CD4-positive, alpha-beta T cell treated with Interleukin-1 beta for 1 hour (primary cell): Measurements from ENCODE around the gene CDC42EP2.
A peak's percentile ranks its signal among the peaks of the same experiment; 100 is the strongest.

Experiments
- DNase-seq, 2 donors: peaks; one replicate each; pipeline ENCODE4 v3.0.0-alpha.2; 2020 to 2022

CDC42EP2 gene

GRCh38 chr11:65314501-65315203 lies at the start of gene CDC42EP2:
CDC42EP2 (plus strand) TSS chr11:65314866; CDS start chr11:65320899, 6,033 bp downstream.
- peak; percentile 73 to 75 for DNase-seq

GRCh38 chr11:65266210-65266609 lies 48.5 kb upstream of the CDC42EP2 start:
- no peak for DNase-seq

- peak; percentile 51 to 53 for DNase-seq
These were observed 39.7 kb upstream of the CDC42EP2 start for GRCh38 chr11:65274735-65275682.

DNA sequence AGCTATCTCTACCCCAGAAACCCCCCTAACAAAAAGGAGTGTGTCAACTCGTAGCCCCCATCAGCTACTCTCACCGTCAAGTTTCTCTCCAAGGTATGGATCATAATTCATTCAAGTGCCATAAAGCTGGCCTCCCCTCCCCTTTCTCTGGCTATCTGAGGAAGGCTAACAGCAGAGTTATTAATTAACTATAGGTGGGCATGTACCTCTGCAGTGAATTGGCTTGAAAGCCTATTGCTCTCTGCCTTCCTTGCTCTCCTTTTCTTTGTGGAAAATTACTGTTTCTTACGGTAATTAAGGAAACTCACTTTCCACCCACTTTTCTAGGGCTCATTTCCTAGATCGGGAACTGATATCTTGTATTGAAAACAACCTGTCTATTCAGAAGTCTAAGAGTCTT lies 38.8 kb upstream of the CDC42EP2 start:
- no peak for DNase-seq

GRCh38 chr11:65277631-65278277 lies 36.9 kb upstream of the CDC42EP2 start:
- no peak for DNase-seq

DNA sequence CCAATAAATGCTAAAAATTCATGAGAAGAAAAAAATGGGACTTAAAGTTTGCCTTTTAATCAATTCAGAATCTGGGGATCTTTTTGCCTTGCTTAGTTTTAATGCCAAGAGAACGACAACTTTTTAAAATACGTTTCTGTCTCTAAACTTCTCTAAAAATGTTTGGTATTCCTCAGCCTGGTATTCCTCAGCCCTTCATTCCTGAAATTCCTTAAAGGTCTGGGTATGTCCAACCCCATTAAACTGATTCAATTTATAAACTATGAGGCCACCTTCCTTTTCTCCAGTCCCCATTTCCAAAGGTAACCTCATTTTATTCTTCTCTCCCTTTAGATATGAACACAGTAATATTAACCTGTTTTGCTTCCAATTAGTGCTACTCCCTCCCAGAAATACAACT lies 36.3 kb upstream of the CDC42EP2 start:
- DNase-seq, result no peak

GRCh38 chr11:65279279-65279678 lies 35.4 kb upstream of the CDC42EP2 start:
- DNase-seq, result no peak

GRCh38 chr11:65279741-65280440 lies 34.8 kb upstream of the CDC42EP2 start:
- peak; percentile 32 to 42 for DNase-seq

- no peak for DNase-seq
These were observed 34.0 kb upstream of the CDC42EP2 start for GRCh38 chr11:65280646-65281045.

DNA sequence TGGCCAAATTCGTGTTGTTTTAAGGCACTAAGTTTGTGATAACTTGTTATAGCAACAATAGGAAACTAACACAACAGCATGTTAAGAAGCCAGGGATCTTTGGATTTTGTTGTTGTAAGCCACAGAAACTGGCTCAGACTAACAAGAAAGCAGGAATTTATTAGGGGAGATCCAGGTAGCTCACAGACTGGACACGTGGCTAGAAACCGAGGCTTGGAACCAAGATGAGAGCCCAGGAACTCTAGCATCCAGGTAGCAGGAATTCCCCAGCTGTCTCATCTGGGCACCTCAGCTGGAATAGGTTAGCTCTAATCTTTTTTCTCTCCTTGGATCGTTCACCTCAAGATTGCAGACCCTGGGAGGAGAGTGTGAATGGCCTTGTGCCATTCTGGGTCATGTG lies 28.0 kb upstream of the CDC42EP2 start:
- DNase-seq, result no peak

GRCh38 chr11:65287601-65288000 lies 27.1 kb upstream of the CDC42EP2 start:
- DNase-seq, result no peak

DNA sequence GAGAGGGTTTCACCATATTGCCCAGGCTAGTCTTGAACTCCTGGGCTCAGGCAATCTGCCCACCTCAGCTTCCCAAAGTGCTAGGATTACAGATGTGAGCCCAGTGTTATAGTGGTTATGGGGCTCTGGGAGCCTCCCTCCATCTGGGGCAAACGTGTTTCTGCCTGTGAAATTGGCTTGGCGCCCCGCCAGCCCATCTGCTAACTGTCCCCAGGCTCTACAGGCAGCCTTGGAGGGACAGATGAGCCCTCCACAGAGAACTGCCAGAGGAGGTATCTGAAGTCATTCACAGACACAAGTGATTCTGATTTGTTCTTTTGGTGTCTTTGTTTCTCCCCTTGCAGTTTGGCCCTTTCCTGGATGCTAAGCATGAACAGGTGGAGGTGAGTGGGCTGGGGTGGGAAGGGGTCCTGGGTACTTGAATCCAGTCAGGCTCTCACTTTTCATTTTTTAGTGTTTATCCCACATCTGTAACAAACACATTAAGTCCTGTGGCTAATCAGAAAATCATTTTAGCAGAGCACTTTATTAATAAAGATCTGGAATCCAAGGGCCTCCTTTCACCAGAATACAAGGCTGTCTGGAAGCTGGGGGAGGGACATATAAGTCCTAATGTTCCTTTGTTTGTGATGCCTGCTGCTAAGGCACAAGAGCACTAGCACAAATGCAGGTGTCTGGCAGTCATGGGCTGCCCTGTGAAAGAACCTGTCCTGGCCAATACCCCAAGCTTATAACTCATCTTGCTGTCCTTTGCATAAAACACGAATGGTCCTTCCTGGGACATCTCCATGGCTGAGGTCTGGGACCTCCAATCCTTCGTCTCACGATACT lies 25.7 kb upstream of the CDC42EP2 start:
- DNase-seq, result no peak

DNA sequence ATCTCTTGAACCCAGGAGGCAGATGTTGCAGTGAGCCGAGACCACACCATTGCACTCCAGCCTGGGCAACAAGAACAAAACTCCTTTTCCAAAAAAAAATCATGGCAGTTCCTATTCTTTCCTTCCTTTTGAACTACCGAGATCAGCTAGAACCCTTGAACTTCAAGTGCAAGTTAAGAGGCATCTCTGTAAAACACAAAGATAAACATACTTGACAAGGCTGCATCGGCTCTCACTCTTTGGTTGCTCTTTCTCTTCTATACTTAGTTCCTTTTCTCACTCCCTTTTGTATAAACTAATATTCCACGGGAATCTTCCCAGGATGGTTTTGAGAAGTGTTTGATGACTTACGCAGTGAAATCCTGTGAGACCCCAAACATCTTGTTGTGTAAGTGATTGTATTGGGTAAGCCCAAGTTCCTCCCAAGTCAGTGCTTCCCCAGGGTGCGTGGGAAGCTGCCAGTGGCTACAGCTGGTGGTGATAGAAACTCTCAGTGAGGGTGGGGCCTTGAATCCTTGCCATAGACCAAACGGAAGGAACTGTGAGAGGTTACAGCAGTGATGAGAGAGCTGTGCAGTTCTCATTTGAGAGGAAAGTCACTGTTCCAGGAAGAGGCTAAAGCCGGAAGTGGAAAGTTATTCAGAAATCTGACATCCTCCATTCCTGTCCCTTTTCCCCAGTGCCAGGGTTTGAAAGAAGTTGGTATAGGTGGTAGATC lies 24.1 kb upstream of the CDC42EP2 start:
- peak; percentile 17 to 75 for DNase-seq

DNA sequence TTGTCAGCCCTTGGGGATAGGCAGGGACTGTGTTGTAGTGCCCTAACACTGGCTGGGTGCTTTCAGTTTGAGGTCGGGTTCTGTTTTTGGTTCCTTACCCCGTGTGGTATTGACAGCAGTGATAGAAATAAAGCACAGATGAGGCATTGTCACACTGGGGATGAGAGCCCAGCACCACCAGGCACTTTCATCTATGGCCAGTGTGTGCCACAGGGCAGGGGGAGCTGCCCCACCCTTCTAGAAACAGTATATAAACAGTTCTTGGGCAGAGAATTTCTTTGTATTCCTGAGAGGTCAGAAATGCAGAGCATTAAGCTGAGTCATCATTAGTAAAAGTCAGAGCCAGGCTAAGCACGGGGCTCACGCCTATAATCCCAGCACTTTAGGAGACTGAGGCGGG lies 23.1 kb upstream of the CDC42EP2 start:
- DNase-seq, result no peak

GRCh38 chr11:65292890-65293289 lies 21.8 kb upstream of the CDC42EP2 start:
- DNase-seq, result no peak

DNA sequence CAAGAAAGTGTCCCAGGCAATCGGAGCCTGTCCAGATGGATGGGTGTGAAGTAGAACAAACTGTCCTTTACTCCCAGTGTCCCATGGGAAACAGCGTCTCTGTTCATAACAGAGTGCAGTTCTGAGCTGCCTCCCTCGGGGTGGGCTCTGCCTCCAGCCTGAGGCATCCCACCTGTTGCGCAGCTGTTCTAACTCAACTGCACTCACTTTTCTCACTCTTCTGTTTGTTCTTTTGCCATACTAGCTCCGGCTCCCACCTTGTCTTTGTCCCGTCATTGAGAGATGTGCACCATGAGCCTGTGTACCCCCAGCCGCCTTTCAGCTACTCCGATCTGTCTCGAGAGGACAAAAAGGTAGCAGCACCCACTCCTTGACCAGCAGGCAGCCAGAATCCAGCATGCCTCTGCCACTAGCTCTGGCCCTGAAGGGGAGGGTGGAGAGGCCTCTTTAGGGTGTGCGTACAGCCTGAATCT lies 20.7 kb upstream of the CDC42EP2 start:
- no peak for DNase-seq

DNA sequence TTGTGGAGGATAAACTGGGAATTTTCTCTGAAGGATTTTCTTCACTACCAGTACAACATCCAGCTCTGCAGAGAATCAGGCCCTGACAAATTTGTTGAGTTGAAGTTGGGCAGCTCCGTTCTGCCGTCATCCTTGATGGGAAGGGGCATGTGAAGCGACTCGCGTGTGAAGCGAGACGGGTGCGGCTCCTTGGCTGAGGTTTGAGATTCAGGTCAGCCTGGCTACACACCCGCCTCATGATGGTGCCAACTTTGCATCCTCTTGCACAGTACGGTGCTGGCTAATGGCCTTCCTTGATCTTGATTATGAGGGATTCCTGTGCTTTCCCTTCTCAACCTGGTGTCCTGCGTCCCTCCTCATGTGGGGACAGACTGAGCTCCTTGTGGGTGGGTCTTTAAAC lies 19.7 kb upstream of the CDC42EP2 start:
- no peak for DNase-seq

DNA sequence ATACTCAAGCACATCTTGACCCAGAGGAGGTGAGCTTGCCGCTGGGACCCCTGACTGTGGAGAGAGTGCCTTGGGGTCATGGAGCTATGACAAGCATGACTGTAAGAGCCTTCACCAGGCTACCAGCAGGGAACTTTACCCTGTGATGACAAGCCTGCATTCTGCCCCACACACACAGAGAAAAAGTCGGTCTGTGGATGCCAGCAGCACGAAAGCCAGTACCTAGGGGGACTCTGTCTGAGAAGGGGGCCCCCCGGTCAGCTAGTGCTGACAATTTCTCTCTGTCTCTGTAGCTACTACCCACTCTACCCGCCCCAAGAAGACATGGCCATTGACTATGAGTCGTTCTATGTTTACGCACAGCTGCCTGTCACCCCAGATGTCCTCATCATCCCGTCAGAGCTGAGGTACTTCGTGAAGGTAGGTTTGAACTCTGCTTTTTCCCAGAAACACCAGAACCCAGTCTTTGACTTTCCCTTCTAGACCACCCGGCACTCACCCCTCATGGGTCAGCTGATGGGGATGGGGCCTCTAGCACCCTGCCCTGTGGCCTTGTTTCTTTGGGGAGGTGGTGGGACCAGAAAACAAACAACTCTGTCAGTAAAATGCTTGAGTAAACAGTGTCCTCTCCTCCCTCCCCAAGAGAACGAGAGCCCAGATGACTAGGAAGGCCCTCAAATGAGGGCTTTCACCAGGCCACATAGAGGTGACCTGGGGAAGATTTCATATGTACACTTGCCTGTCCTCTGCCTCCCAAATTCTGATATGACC lies 18.9 kb upstream of the CDC42EP2 start:
- no peak for DNase-seq

GRCh38 chr11:65297026-65297672 lies 17.5 kb upstream of the CDC42EP2 start:
- DNase-seq, result no peak

- DNase-seq, result no peak
These were observed 16.5 kb upstream of the CDC42EP2 start for GRCh38 chr11:65298131-65298535.
